Activated CD8-positive, alpha-beta T cell treated with anti-CD3 and anti-CD28 coated beads for 36 hours (primary cell): ENCODE measurements around the gene TOM1L2. TPM values are rescaled to one million over a fixed set of nuclear protein-coding genes. Genes with fewer than 3 reads are reported as not detected.

ENCODE experiments used
- ATAC-seq: fragments of 200-7000 bp; cut with Tn5 transposase; one replicate; pipeline ENCODE4 v1.10.0; 2021; ENCODE audit warnings: mild to moderate bottlenecking, moderate library complexity
- CTCF ChIA-PET: fragments of 350-600 bp; sonication (Branson Sonifier 250); formaldehyde crosslinking; loops from one replicate; lab custom pipeline; 2021; ENCODE audit warnings: antibody characterized with exemption; lab: Charles Lee
- POLR2A ChIA-PET: fragments of 350-600 bp; sonication (Branson Sonifier 250); formaldehyde crosslinking; loops from one replicate; lab custom pipeline; 2021; ENCODE audit warnings: antibody characterized with exemption; lab: Charles Lee
- DNase-seq: peaks from one replicate; pipeline ENCODE4 v3.0.0-alpha.2; 2020
- H3K27ac Mint-ChIP-seq: one replicate; pipeline ENCODE4 v1.8.0; 2021; ENCODE audit warnings: mild to moderate bottlenecking, mixed read lengths
- H3K27me3 Mint-ChIP-seq: one replicate; pipeline ENCODE4 v1.8.0; 2021; ENCODE audit warnings: mixed read lengths
- H3K36me3 Mint-ChIP-seq: one replicate; pipeline ENCODE4 v1.8.0; 2021; ENCODE audit warnings: low read depth, mixed read lengths
- H3K4me1 Mint-ChIP-seq: one replicate; pipeline ENCODE4 v1.8.0; 2021; ENCODE audit warnings: low read depth, mixed read lengths
- H3K4me3 Mint-ChIP-seq: one replicate; pipeline ENCODE4 v1.8.0; 2021; ENCODE audit warnings: mild to moderate bottlenecking, moderate library complexity, mixed read lengths
- H3K9me3 Mint-ChIP-seq: one replicate; pipeline ENCODE4 v1.8.0; 2021; ENCODE audit warnings: mixed read lengths
- CTCF ChIP-seq: fragments of 200-600 bp; IDR thresholded peaks from one replicate; pipeline ENCODE4 v1.8.0; 2022; ENCODE audit warnings: antibody characterized with exemption, mild to moderate bottlenecking
- intact Hi-C: fragments of 100-400 bp; cut with micrococcal nuclease; formaldehyde crosslinking; loops from one replicate; pipeline ENCODE4 v1.10.0; 2022
- total RNA-seq, 2 experiments: library from RNA; stranded (reverse); gene quantifications; one replicate each; pipeline ENCODE4 v1.2.3, GENCODE V29; 2021

The TOM1L2 gene
- total RNA-seq, 2 experiments from 2014 or later, result 10.3 to 10.8 TPM

DNA sequence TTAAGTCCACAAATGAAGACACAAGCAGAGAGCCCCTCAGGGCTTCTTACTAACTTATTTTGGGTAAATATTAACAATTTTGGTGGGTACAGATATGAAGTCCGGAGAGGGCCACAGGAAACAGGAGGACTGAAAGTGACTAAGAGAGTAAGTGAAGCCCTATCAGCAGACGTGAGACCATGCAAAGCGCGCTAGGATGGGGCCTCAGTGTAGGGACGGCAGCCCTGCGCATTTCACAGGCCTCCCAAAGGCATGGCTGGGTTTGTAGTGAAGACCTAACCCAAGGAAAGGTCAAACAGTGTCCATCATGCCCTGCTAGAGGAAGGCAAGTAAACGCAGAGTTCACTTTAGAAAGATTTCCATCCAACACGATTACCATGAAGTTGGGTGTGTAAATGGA is 75.5 kb downstream of the TOM1L2 start:
- POLR2A ChIA-PET, result interaction anchor here (1.1 kb wide), 1 partner anchor 15 kb away, joined by 3 read pairs; no protein-coding TSS in a partner anchor
- Mint-ChIP-seq H3K4me3 (no peak overlapping the region), H3K27me3 (no peaks in the 10 kb centered on the region), H3K36me3 (peaks cover 7% of the 10 kb centered on the region), H3K4me1 (peaks cover 7% of the 10 kb centered on the region), H3K9me3 (no peaks in the 10 kb centered on the region), H3K27ac (no peak overlapping the region)
- ATAC-seq (no peak), DNase-seq (no peak)
- TF ChIP-seq CTCF, result no peak
- CTCF ChIA-PET, result interaction anchor here (1.1 kb wide), 1 partner anchor 23 kb away, joined by 3 read pairs; no protein-coding TSS in a partner anchor
- intact Hi-C loops, result loop anchor here (10.0 kb wide), 1 partner anchor 138 kb away; the partner anchor contains the start of genes ATPAF2 and GID4

- Mint-ChIP-seq H3K4me3 (no peak overlapping the region), H3K27me3 (no peaks in the 10 kb centered on the region), H3K27ac (no peak overlapping the region), H3K36me3 (peaks cover 7% of the 10 kb centered on the region), H3K4me1 (peaks cover 10% of the 10 kb centered on the region), H3K9me3 (no peaks in the 10 kb centered on the region)
- TF ChIP-seq CTCF, result no peak
- ChIA-PET CTCF (interaction anchor here (0.9 to 1.5 kb wide), 2 partner anchors 9 to 20 kb away, joined by 3 read pairs; no protein-coding TSS in a partner anchor), POLR2A (no interaction called here)
- ATAC-seq, result no peak
- no peak for DNase-seq
- intact Hi-C loops, result loop anchor here (10.0 kb wide), 1 partner anchor 141 kb away; the partner anchor contains the start of genes ATPAF2 and GID4
Measured at GRCh38 chr17:17893801-17894644, 78.2 kb downstream of the TOM1L2 start.

DNA sequence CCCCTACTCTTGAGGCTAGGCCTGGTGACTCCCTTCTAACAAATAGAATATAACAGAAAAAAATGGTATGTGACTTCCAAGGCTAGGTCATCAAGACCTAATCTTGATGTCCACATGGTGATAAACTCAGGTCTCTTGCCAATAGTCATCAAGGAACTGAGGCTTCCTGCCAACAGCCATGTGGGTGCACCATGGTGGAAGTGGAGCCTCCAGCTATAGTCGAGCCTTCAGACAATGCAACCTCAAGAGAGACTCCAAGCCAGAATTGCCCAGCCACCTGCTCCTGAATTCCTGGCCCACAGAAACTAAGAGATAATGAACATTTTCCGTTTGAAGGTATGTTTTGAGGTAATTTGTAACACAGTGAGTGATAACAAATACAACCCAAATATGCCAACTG is 79.5 kb downstream of the TOM1L2 start:
- no peak for TF ChIP-seq CTCF
- Mint-ChIP-seq H3K9me3 (no peaks in the 10 kb centered on the region), H3K27me3 (no peaks in the 10 kb centered on the region), H3K36me3 (peaks cover 3% of the 10 kb centered on the region), H3K4me1 (peaks cover 8% of the 10 kb centered on the region), H3K4me3 (no peak overlapping the region), H3K27ac (no peak overlapping the region)
- ChIA-PET POLR2A (interaction anchor here (0.6 to 1.0 kb wide), 3 partner anchors 33 to 212 kb away, joined by 3 read pairs; partner anchors contain the start of gene RAI1), CTCF (interaction anchor here (1.0 kb wide), 1 partner anchor 26 kb away, joined by 3 read pairs; no protein-coding TSS in a partner anchor)
- ATAC-seq (no peak), DNase-seq (no peak)
- intact Hi-C loops, result loop anchor here (10.0 kb wide), 1 partner anchor 142 kb away; the partner anchor contains the start of genes ATPAF2 and GID4

DNA sequence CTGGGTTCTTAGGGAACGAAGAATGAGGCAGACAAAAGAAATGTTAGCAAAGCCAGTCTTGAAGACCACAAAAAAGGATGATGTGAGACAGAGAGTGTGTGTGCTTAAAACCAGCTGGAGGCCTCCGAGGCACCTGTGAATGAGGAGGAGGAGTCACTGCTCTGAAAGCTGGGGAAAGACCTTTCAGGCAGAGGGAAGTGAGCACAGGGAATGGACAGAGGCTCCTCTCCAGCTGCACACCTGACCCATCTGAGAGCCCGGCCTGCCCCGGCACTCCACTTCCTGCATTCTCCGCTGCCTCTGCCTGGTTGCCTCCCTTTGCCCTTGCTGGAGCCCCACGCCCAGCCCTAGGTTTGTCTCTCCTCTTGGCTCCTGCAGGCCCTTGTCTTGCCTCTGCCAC is 80.2 kb downstream of the TOM1L2 start:
- no peaks in the 10 kb centered on the region for H3K27me3 Mint-ChIP-seq

More for the DNA sequence above, 80.2 kb downstream of the TOM1L2 start:
- Mint-ChIP-seq H3K27ac (peak overlapping the region; percentile 24), H3K4me1 (peaks cover 6% of the 10 kb centered on the region), H3K9me3 (no peaks in the 10 kb centered on the region), H3K4me3 (no peak overlapping the region), H3K36me3 (peaks cover 2% of the 10 kb centered on the region)
- POLR2A ChIA-PET, result interaction anchor here (0.9 to 1.0 kb wide), 2 partner anchors 142 to 211 kb away, joined by 3 read pairs; partner anchors contain the start of gene RAI1
- intact Hi-C loops, result loop anchor here (10.0 kb wide), 1 partner anchor 143 kb away; the partner anchor contains the start of genes ATPAF2 and GID4
- no peak for TF ChIP-seq CTCF
- DNase-seq, result no peak
- ATAC-seq, result no peak
- CTCF ChIA-PET, result interaction anchor here (0.8 to 2.4 kb wide), 3 partner anchors 9 to 141 kb away, joined by 3 to 18 read pairs (median 4); no protein-coding TSS in a partner anchor
